Measurements from ENCODE around the gene OPRPN.

The OPRPN gene

GRCh38 chr4:70405765-70406164 is 8.0 kb downstream of the OPRPN start:
- H3K27ac ChIP-seq: no peak overlapping the region
- H3K4me3 ChIP-seq: no peak overlapping the region
- TF ChIP-seq, protein P1, sequence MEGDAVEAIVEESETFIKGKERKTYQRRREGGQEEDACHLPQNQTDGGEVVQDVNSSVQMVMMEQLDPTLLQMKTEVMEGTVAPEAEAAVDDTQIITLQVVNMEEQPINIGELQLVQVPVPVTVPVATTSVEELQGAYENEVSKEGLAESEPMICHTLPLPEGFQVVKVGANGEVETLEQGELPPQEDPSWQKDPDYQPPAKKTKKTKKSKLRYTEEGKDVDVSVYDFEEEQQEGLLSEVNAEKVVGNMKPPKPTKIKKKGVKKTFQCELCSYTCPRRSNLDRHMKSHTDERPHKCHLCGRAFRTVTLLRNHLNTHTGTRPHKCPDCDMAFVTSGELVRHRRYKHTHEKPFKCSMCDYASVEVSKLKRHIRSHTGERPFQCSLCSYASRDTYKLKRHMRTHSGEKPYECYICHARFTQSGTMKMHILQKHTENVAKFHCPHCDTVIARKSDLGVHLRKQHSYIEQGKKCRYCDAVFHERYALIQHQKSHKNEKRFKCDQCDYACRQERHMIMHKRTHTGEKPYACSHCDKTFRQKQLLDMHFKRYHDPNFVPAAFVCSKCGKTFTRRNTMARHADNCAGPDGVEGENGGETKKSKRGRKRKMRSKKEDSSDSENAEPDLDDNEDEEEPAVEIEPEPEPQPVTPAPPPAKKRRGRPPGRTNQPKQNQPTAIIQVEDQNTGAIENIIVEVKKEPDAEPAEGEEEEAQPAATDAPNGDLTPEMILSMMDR (IDR thresholded peaks at IDR 0.05): no peak
- no peak for DNase-seq (ENCODE audit: low spot score)

- no peak for DNase-seq (ENCODE audit: low spot score)
- no peak overlapping the region for H3K27ac ChIP-seq
- H3K4me3 ChIP-seq: no peak overlapping the region
- TF ChIP-seq, protein P1 (IDR thresholded peaks at IDR 0.05): no peak
These were observed 27.6 kb downstream of the OPRPN start for GRCh38 chr4:70425306-70425705.

DNA sequence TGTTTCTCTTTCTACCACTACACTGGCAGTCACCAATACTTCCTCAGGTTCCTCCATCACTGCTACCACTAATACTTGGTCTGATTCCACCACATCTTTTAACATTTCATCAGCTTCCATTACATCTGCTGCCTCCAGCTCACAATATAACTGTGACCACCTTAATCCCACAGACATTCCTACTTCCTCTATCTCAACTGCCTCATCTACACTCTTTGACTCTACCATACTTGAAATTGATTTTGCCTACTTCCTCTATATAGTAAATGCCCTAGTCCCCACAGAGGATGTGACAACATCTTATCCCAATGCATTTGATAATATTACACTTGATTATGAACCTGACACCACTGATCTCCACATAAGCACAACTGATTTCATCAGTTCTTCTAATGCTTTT is 29.0 kb downstream of the OPRPN start:
- TF ChIP-seq, protein P1 (IDR thresholded peaks at IDR 0.05): no peak
- H3K27ac ChIP-seq: no peak overlapping the region
- no peak for DNase-seq (ENCODE audit: low spot score)
- H3K4me3 ChIP-seq: no peak overlapping the region

GRCh38 chr4:70437197-70437596 is 39.5 kb downstream of the OPRPN start:
- H3K4me3 ChIP-seq: no peak overlapping the region
- TF ChIP-seq, protein P1 (IDR thresholded peaks at IDR 0.05): no peak
- DNase-seq (ENCODE audit: low spot score): no peak
- H3K27ac ChIP-seq: no peak overlapping the region

DNA sequence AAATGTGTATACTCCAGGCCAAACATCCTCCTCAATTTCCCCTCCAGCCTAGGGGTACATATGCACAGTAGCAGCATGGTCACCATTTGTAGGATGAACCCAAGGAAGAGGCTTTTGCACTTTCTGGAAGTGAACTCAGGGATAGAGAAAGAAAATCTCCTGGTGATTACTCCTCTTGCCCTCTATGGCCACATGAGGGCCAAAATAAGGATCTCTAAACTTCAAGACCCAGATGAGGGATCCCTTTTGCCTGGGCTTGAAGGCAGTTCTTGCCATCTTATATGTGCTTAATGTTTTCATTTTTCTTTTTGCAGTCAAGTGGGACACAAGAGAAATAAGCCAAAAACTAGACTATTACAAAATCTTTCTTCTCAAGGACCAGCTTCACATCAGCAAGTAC is 44.7 kb downstream of the OPRPN start:
- Histone ChIP-seq H3K27ac (no peak overlapping the region), H3K4me3 (no peak overlapping the region)
- TF ChIP-seq, protein P1 (IDR thresholded peaks at IDR 0.05): no peak
- no peak for DNase-seq (ENCODE audit: low spot score)

DNA sequence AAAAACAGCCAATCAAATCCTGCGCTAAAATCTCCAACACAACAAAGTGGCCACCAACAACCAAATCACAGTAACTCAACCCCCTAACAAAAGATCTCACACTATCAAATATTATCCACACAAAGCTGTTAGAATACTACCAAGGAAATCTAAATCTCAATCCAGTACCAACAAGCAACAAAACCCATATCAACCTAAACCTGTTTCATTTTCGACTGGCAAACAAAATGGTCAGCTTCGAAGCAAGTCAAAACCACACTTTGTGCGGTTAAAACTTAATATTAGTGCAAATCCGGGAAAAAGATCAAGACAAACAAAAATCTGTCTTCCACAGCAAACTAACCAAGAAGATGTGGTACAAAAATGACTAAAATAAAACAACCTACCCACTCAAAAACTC is 45.6 kb downstream of the OPRPN start:
- Histone ChIP-seq H3K4me3 (no peak overlapping the region), H3K27ac (no peak overlapping the region)
- no peak for DNase-seq (ENCODE audit: low spot score)
- TF ChIP-seq, protein P1 (IDR thresholded peaks at IDR 0.05): no peak

DNA sequence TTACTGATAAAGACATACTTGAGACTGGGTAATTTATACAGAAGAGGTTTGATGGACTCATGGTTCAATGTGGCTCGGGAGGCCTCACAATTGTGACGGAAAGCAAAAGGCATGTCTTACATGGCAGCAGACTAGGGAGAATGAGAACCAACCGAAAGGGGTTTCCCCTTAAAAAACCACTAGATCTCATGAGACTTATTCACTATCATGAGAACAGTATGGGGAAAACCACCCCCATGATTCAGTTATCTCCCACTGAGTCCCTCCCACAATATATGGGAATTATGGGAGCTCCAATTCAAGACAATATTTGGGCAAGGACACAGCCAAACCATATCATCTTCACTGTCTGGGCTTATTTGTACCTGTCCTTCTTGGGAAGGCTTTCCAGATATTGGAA is 51.5 kb downstream of the OPRPN start:
- no peak for DNase-seq (ENCODE audit: low spot score)
- H3K4me3 ChIP-seq: no peak overlapping the region
- TF ChIP-seq, protein P1 (IDR thresholded peaks at IDR 0.05): no peak

More for the DNA sequence above, 51.5 kb downstream of the OPRPN start:
- no peak overlapping the region for H3K27ac ChIP-seq

All from coronary artery (tissue), 2 donors.